Measurements from ENCODE around the gene NABP1. TPM values are rescaled to one million over a fixed set of nuclear protein-coding genes. Genes with fewer than 3 reads are reported as not detected.
"Not testable (repeated sequence)": the region's sequence is repeated elsewhere in the genome, so short reads cannot be mapped to it uniquely, and the experiment has no call there.

NABP1 gene
- total RNA-seq, 1 donor from 2014 or later, result 8.9 TPM

DNA sequence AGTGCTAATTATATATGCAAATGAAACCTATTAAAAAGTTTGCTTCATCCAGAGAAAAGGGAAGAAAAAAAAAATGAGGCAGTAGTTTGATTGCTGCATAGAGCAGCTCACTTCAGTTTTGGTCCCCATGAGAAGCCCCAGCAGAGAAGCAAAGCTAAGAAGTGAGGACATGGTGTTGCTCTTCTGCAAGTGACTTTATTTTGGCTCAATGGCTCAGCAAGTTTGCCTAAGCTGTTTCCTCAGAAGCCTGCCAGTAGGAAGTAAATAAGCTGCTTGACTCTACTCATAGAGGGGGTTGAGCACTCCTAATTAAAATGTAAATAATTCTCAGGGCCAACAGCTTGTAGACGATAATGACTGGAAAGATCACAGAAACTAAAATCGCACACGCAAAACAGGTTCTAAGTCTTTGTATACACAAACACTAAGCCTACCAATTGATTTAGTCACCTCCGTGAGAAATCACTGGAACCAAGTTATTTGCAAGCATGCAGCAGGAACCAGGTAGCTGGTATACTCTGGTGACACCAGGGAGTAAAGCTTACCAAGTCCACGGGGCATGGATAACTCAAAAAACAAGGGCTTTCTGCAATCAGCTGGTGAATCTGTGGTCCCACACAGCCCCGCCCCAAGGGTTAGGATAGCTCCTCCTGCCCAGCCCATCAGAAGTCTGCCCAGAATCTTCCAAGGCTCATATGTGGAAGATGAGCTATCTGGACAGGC lies 39.7 kb upstream of the NABP1 start:
- TF ChIP-seq, protein P1, sequence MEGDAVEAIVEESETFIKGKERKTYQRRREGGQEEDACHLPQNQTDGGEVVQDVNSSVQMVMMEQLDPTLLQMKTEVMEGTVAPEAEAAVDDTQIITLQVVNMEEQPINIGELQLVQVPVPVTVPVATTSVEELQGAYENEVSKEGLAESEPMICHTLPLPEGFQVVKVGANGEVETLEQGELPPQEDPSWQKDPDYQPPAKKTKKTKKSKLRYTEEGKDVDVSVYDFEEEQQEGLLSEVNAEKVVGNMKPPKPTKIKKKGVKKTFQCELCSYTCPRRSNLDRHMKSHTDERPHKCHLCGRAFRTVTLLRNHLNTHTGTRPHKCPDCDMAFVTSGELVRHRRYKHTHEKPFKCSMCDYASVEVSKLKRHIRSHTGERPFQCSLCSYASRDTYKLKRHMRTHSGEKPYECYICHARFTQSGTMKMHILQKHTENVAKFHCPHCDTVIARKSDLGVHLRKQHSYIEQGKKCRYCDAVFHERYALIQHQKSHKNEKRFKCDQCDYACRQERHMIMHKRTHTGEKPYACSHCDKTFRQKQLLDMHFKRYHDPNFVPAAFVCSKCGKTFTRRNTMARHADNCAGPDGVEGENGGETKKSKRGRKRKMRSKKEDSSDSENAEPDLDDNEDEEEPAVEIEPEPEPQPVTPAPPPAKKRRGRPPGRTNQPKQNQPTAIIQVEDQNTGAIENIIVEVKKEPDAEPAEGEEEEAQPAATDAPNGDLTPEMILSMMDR (conservative IDR thresholded peaks at IDR 0.05), result no peak
- H3K27ac Mint-ChIP-seq (ENCODE audit: unreplicated experiment), result no peak overlapping the region
- no peaks in the 10 kb centered on the region for H3K4me1 Mint-ChIP-seq
- H3K36me3 Mint-ChIP-seq (ENCODE audit: low read depth), result no peaks in the 10 kb centered on the region
- H3K27me3 Mint-ChIP-seq (ENCODE audit: low read depth), result no peaks in the 10 kb centered on the region
- no peaks in the 10 kb centered on the region for H3K9me3 Mint-ChIP-seq
- no peak overlapping the region for H3K4me3 Mint-ChIP-seq
- no peak for DNase-seq (ENCODE audit: low read depth, low spot score)

DNA sequence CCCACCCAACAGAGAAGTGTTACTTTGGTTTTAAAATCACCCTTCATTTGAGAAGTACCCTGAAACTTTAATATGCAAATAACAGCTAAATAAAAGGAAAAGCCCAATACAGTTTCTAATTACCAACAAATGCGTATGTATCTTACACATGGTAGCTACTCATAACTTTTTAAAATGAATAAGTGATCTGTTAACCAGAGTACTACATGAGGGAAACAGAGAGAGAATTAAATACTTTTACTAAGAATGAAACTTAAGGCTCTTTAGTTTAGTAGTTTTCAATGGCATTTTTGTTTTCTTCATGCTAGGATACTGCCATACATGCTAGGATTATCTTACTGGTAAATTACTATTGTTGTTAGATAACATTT lies 39.1 kb upstream of the NABP1 start:
- no peaks in the 10 kb centered on the region for H3K27me3 Mint-ChIP-seq (ENCODE audit: low read depth)
- no peak overlapping the region for H3K27ac Mint-ChIP-seq (ENCODE audit: unreplicated experiment)
- TF ChIP-seq, protein P1 (conservative IDR thresholded peaks at IDR 0.05), result no peak
- peaks cover 4% of the 10 kb centered on the region for H3K4me1 Mint-ChIP-seq
- no peaks in the 10 kb centered on the region for H3K36me3 Mint-ChIP-seq (ENCODE audit: low read depth)
- H3K4me3 Mint-ChIP-seq, result no peak overlapping the region
- H3K9me3 Mint-ChIP-seq, result no peaks in the 10 kb centered on the region
- DNase-seq (ENCODE audit: low read depth, low spot score), result no peak

DNA sequence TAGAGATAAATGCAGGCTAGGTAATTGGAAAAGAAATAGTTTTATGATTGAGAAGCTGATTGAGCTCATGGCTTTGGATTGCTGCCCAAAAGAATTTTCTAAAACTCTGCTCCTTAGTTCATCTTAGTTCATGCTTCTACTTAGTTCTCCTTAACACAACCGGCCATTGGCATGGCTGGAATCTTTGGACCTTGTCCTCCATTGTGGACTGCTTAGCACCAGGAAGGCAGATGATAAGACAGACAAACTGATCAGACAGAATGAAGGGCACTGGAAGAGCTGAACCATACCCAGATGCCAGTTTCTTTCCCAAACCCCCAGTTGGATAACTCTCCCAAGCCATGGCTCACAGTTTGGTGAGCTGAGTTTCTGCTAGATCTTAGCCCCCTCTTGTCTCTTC lies 36.3 kb upstream of the NABP1 start:
- H3K4me3 Mint-ChIP-seq, result no peak overlapping the region
- no peaks in the 10 kb centered on the region for H3K9me3 Mint-ChIP-seq
- H3K36me3 Mint-ChIP-seq (ENCODE audit: low read depth), result no peaks in the 10 kb centered on the region
- TF ChIP-seq, protein P1 (conservative IDR thresholded peaks at IDR 0.05), result no peak
- DNase-seq (ENCODE audit: low read depth, low spot score), result no peak
- H3K27ac Mint-ChIP-seq (ENCODE audit: unreplicated experiment), result no peak overlapping the region
- H3K27me3 Mint-ChIP-seq (ENCODE audit: low read depth), result no peaks in the 10 kb centered on the region
- peaks cover 4% of the 10 kb centered on the region for H3K4me1 Mint-ChIP-seq

DNA sequence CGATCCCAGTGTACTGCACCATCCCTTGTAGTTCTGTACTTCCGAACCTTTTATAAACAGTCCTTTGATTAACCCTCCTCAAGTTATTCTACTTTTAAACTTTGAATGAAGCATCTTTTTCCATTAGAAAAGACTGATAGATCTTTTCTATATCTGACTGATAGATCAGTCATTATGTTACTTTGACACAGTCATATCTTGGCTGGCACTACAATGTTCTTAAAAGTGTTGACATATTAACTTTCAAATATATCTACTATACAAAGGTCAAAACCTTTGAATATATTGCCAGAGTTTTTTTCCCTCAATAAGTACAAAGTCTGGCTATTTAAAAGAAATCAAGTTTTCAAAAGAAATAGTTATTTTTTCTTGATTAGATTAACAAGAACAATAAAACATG lies 35.4 kb upstream of the NABP1 start:
- Mint-ChIP-seq H3K4me1 (peaks cover 4% of the 10 kb centered on the region), H3K27me3 (ENCODE audit: low read depth) (no peaks in the 10 kb centered on the region), H3K9me3 (no peaks in the 10 kb centered on the region), H3K4me3 (no peak overlapping the region), H3K27ac (ENCODE audit: unreplicated experiment) (no peak overlapping the region), H3K36me3 (ENCODE audit: low read depth) (no peaks in the 10 kb centered on the region)
- DNase-seq (ENCODE audit: low read depth, low spot score), result no peak
- TF ChIP-seq, protein P1 (conservative IDR thresholded peaks at IDR 0.05), result no peak

DNA sequence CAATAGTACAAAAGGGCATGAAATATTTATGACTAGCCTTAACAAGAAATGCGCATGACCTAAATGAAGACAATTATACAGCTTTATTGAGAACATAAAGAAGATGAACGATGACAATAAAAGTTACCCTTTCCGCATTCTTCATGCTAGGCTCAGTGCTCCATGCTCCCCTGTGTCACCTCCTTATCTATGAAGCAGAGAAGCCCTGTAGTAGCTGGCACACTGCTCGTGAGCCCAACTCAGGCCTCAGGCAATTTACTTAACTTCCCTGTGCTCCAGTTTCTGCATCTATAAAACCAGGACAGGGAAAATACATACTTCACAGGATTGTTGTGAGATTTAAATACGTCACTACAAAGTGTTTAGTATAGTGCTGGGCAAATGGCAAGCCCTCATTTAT lies 34.5 kb upstream of the NABP1 start:
- TF ChIP-seq, protein P1 (conservative IDR thresholded peaks at IDR 0.05), result no peak
- Mint-ChIP-seq H3K4me1 (peaks cover 4% of the 10 kb centered on the region), H3K4me3 (no peak overlapping the region), H3K27me3 (ENCODE audit: low read depth) (no peaks in the 10 kb centered on the region), H3K36me3 (ENCODE audit: low read depth) (no peaks in the 10 kb centered on the region), H3K9me3 (no peaks in the 10 kb centered on the region), H3K27ac (ENCODE audit: unreplicated experiment) (no peak overlapping the region)
- DNase-seq (ENCODE audit: low read depth, low spot score), result no peak

DNA sequence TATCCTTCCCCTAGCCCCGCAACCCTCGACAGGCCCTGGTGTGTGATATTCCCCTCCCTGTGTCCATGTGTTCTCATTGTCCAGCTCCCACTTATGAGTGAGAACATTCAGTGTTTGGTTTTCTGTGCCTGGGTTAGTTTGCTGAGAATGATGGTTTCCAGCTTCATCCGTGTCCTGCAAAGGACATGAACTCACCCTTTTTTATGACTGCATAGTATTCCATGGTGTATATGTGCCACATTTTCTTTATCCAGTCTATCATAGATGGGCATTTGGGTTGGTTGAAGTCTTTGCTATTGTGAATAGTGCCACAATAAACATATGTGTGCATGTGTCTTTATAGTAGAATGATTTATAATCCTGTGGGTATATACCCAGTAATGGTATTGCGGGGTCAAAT lies 33.3 kb upstream of the NABP1 start:
- H3K36me3 Mint-ChIP-seq (ENCODE audit: low read depth); H3K27me3 Mint-ChIP-seq (ENCODE audit: low read depth); H3K9me3 Mint-ChIP-seq; H3K4me1 Mint-ChIP-seq; DNase-seq (ENCODE audit: low read depth, low spot score); H3K4me3 Mint-ChIP-seq; H3K27ac Mint-ChIP-seq (ENCODE audit: unreplicated experiment): not testable (repeated sequence)
